Heart left ventricle (tissue), 13 donors: ENCODE results near the gene ROGDI.

Experiments used
- CTCF ChIP-seq, 12 donors: fragments of 200-600 bp; sonication (generic) in 4 of 12; IDR thresholded peaks; one replicate each; pipeline versions ENCODE4 v1.5.0 to v1.8.0; 2018 to 2022; ENCODE audit warnings: antibody characterized with exemption in 12 of 12, mild to moderate bottlenecking in 5 of 12
- POLR2A ChIP-seq, 2 donors: fragments of 450-650 bp; IDR thresholded peaks; one replicate each; pipeline ENCODE4 v1.6.1; 2017; ENCODE audit warnings: antibody characterized with exemption in 2 of 2, mild to moderate bottlenecking in 2 of 2, moderate library complexity in 2 of 2
- donor health status: ischemic (EF 13 %, LVEDD 7.1; RV severe dilation, severe dysfunction).
- donor health status: DM: no; HTN: yes; CAD: no.
- donor health status: DM: no; HTN: no; CAD: no.
- donor health status: ischemic (EF 25% LVEDD 6.9; RV normal size, moderate dysfunction).
- donor health status: ischemic (EF 25% LVEDD 5.7; RV mildly dilated, moderate dysfunction).
- donor health status: ischemic (EF 35%, LVEDD 5.7; RV mildly dilated, moderate dysfunction).
- donor health status: nonischemic (EF 11% LVEDD 7.7; RV severe dilation, severe dysfunction).
- donor health status: DM: yes; HTN: yes; CAD: no.
- donor health status: PGD.
- donor health status: ischemic (EF 29% LVEDD 5.4; RV normal size, mild dysfunction).
- donor health status: nonischemic (EF 23%, LVEDD 6.1; RV moderate dilation, normal function).

- TF ChIP-seq CTCF (IDR thresholded peaks at IDR 0.05) (no peak), POLR2A (IDR thresholded peaks at IDR 0.05) (no peak)
Measured at GRCh38 chr16:4847774-4848587, 45.5 kb upstream of the ROGDI start.
